A549 treated with dexamethasone at 1 μM for 4 hours (cell line): Measurements from ENCODE around the gene NXNL1. TPM values are rescaled to one million over a fixed set of nuclear protein-coding genes. Genes with fewer than 3 reads are reported as not detected.

ENCODE experiments used
- total RNA-seq: library from RNA; stranded (reverse); fragments of 200-300 nt; extraction: Qiagen RNA extraction; gene quantifications from 5 replicates; pipeline ENCODE4 v1.2.3, GENCODE V29; 2022

The NXNL1 gene
- total RNA-seq = not detected in 5 replicates

GRCh38 chr19:17460372-17461230 lies at the start of gene NXNL1:
NXNL1 (minus strand) TSS chr19:17460926; CDS start chr19:17460869, 57 bp downstream.

GRCh38 chr19:17470068-17470841 lies 9.5 kb upstream of the NXNL1 start, which contains the start of gene SLC27A1:
SLC27A1 (plus strand) TSS chr19:17470524; CDS start chr19:17470541, 17 bp downstream.

GRCh38 chr19:17448131-17448967 lies 12.4 kb downstream of the NXNL1 start, which contains the start of gene TMEM221:
TMEM221 (minus strand) TSS chr19:17448668; CDS start chr19:17448462, 206 bp downstream.

GRCh38 chr19:17419621-17420474 lies 40.9 kb downstream of the NXNL1 start, which contains the start of gene MVB12A:
MVB12A (plus strand) TSS chr19:17420047; CDS start chr19:17420136, 89 bp downstream.

Other genes starting within 250 kb of the NXNL1 start
- 13.2 to 15.5 TPM (median 13.9 TPM) in 5 replicates for gene USE1, start 245.6 kb downstream of the NXNL1 start, total RNA-seq
- gene OCEL1, start 234.7 kb downstream of the NXNL1 start, total RNA-seq = 9.7 to 13.9 TPM (median 12.9 TPM) in 5 replicates
- 30.3 to 57.3 TPM (median 52.6 TPM) in 5 replicates for gene NR2F6, start 215.0 kb downstream of the NXNL1 start, total RNA-seq
- gene USHBP1, start 196.2 kb downstream of the NXNL1 start, total RNA-seq = 0.07 TPM in 1 of 5 replicates, not detected in the others
- gene BABAM1, start 193.5 kb downstream of the NXNL1 start, total RNA-seq = 56.1 to 65.2 TPM (median 63.2 TPM) in 5 replicates
- gene ANKLE1, start 179.0 kb downstream of the NXNL1 start, total RNA-seq = 0.24 to 0.46 TPM (median 0.36 TPM) in 5 replicates
- gene ABHD8, start 157.5 kb downstream of the NXNL1 start, total RNA-seq = 1.7 to 3.0 TPM (median 2.5 TPM) in 5 replicates
- gene MRPL34, start 155.1 kb downstream of the NXNL1 start, total RNA-seq = 58.9 to 95.1 TPM (median 90.6 TPM) in 5 replicates
- gene DDA1, start 151.4 kb downstream of the NXNL1 start, total RNA-seq = 45.8 to 66.0 TPM (median 55.4 TPM) in 5 replicates
- 1.4 to 3.3 TPM (median 2.8 TPM) in 5 replicates for gene ANO8, start 126.1 kb downstream of the NXNL1 start, total RNA-seq
- 10.5 to 21.0 TPM (median 19.6 TPM) in 5 replicates for gene GTPBP3, start 123.4 kb downstream of the NXNL1 start, total RNA-seq
- not detected in 5 replicates for gene PLVAP, start 83.6 kb downstream of the NXNL1 start, total RNA-seq
- not detected in 5 replicates for gene CCDC194, start 66.7 kb downstream of the NXNL1 start, total RNA-seq
- gene BST2, start 55.3 kb downstream of the NXNL1 start, total RNA-seq = 0.12 to 0.21 TPM (median 0.17 TPM) in 3 of 5 replicates, not detected in the others
- 23.5 to 41.4 TPM (median 37.8 TPM) in 5 replicates for gene MVB12A, start 40.9 kb downstream of the NXNL1 start, total RNA-seq
- gene TMEM221, start 12.3 kb downstream of the NXNL1 start, total RNA-seq = 0.28 to 0.70 TPM (median 0.60 TPM) in 5 replicates
- gene SLC27A1, start 9.6 kb upstream of the NXNL1 start, total RNA-seq = 1.9 to 3.1 TPM (median 2.7 TPM) in 5 replicates
- 48.3 to 80.1 TPM (median 73.2 TPM) in 5 replicates for gene PGLS, start 50.7 kb upstream of the NXNL1 start, total RNA-seq
- gene COLGALT1, start 94.7 kb upstream of the NXNL1 start, total RNA-seq = 49.4 to 79.4 TPM (median 78.3 TPM) in 5 replicates
- 1.1 to 1.6 TPM (median 1.2 TPM) in 5 replicates for gene UNC13A, start 227.4 kb upstream of the NXNL1 start, total RNA-seq